Activated naive CD8-positive, alpha-beta T cell treated with anti-CD3 and anti-CD28 coated beads, Interleukin-2, amount 50 U/mL, for 24 hours (primary cell): ENCODE measurements around the gene CETP.

Experiments
- ATAC-seq: fragments of 150-1000 bp; cut with Tn5 transposase; one replicate; pipeline ENCODE4 v1.10.0; 2021
- DNase-seq: peaks from one replicate; pipeline ENCODE4 v3.0.0; 2021
- H3K27ac Mint-ChIP-seq: one replicate; pipeline ENCODE4 v1.8.0; 2021; ENCODE audit warnings: mild to moderate bottlenecking, mixed read lengths
- H3K27me3 Mint-ChIP-seq: one replicate; pipeline ENCODE4 v1.8.0; 2021; ENCODE audit warnings: mixed read lengths
- H3K36me3 Mint-ChIP-seq: one replicate; pipeline ENCODE4 v1.8.0; 2021; ENCODE audit warnings: low read depth, mixed read lengths
- H3K4me1 Mint-ChIP-seq: one replicate; pipeline ENCODE4 v1.8.0; 2021; ENCODE audit warnings: mixed read lengths
- H3K4me3 Mint-ChIP-seq: one replicate; pipeline ENCODE4 v1.8.0; 2021; ENCODE audit warnings: mild to moderate bottlenecking, moderate library complexity, mixed read lengths
- H3K9me3 Mint-ChIP-seq: one replicate; pipeline ENCODE4 v1.8.0; 2021; ENCODE audit warnings: mixed read lengths

The CETP gene

GRCh38 chr16:57016831-57017230, 55.1 kb downstream of the CETP start:
- ATAC-seq (no peak), DNase-seq (no peak)
- Mint-ChIP-seq H3K27me3 (no peaks in the 10 kb centered on the region), H3K36me3 (peaks cover 50% of the 10 kb centered on the region), H3K4me3 (no peak overlapping the region), H3K4me1 (peaks cover 76% of the 10 kb centered on the region), H3K9me3 (no peaks in the 10 kb centered on the region), H3K27ac (peak overlapping the region; percentile 86)

DNA sequence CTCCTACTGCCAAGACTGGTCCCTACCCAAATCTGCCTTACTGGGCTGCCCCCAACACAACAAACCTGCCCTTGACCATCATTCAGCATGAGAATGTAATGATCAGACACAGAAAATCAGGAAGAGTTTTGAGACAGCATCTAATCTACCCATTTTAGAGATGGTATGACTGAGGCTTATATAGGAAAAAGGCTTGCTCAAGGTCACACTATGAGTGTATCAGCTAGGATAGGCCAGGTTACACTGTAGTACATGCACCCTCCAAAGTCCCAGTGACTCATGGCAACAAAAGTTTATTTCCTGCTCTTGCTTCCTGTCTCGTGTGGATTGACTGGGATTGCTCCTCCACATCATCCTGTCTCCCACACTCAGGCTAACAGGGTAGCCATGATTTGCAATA, 55.5 kb downstream of the CETP start:
- H3K4me3 Mint-ChIP-seq: no peak overlapping the region

GRCh38 chr16:57019746-57020145, 58.0 kb downstream of the CETP start:
- H3K9me3 Mint-ChIP-seq: no peaks in the 10 kb centered on the region
- peaks cover 76% of the 10 kb centered on the region for H3K4me1 Mint-ChIP-seq
- ATAC-seq: no peak
- H3K27ac Mint-ChIP-seq: no peak overlapping the region
- no peaks in the 10 kb centered on the region for H3K27me3 Mint-ChIP-seq
- no peak overlapping the region for H3K4me3 Mint-ChIP-seq
- DNase-seq: no peak
- H3K36me3 Mint-ChIP-seq: peaks cover 65% of the 10 kb centered on the region

More for the DNA sequence above, 55.5 kb downstream of the CETP start:
- ATAC-seq: no peak
- no peaks in the 10 kb centered on the region for H3K9me3 Mint-ChIP-seq
- H3K36me3 Mint-ChIP-seq: peaks cover 54% of the 10 kb centered on the region
- peak overlapping the region; percentile 50 for H3K27ac Mint-ChIP-seq
- H3K4me1 Mint-ChIP-seq: peaks cover 76% of the 10 kb centered on the region
- no peaks in the 10 kb centered on the region for H3K27me3 Mint-ChIP-seq
- DNase-seq: no peak

- Mint-ChIP-seq H3K4me3 (no peak overlapping the region), H3K9me3 (no peaks in the 10 kb centered on the region), H3K27ac (no peak overlapping the region), H3K27me3 (no peaks in the 10 kb centered on the region), H3K4me1 (peaks cover 77% of the 10 kb centered on the region), H3K36me3 (peaks cover 70% of the 10 kb centered on the region)
- ATAC-seq (no peak), DNase-seq (no peak)
These were observed 58.9 kb downstream of the CETP start for GRCh38 chr16:57020651-57021050.

- peaks cover 72% of the 10 kb centered on the region for H3K36me3 Mint-ChIP-seq
- no peak overlapping the region for H3K4me3 Mint-ChIP-seq
- H3K4me1 Mint-ChIP-seq: peaks cover 76% of the 10 kb centered on the region
- peak overlapping the region; percentile 34 for H3K27ac Mint-ChIP-seq
- no peak for ATAC-seq
- no peak for DNase-seq
- H3K9me3 Mint-ChIP-seq: no peaks in the 10 kb centered on the region
- no peaks in the 10 kb centered on the region for H3K27me3 Mint-ChIP-seq
These were observed 60.0 kb downstream of the CETP start for GRCh38 chr16:57021757-57022156.

- Mint-ChIP-seq H3K4me3 (peak overlapping the region; percentile 1), H3K27me3 (no peaks in the 10 kb centered on the region), H3K36me3 (peaks cover 74% of the 10 kb centered on the region), H3K4me1 (peaks cover 76% of the 10 kb centered on the region), H3K9me3 (no peaks in the 10 kb centered on the region), H3K27ac (peak overlapping the region; percentile 84)
- ATAC-seq (no peak), DNase-seq (no peak)
These were observed 60.7 kb downstream of the CETP start for GRCh38 chr16:57022445-57022844.

DNA sequence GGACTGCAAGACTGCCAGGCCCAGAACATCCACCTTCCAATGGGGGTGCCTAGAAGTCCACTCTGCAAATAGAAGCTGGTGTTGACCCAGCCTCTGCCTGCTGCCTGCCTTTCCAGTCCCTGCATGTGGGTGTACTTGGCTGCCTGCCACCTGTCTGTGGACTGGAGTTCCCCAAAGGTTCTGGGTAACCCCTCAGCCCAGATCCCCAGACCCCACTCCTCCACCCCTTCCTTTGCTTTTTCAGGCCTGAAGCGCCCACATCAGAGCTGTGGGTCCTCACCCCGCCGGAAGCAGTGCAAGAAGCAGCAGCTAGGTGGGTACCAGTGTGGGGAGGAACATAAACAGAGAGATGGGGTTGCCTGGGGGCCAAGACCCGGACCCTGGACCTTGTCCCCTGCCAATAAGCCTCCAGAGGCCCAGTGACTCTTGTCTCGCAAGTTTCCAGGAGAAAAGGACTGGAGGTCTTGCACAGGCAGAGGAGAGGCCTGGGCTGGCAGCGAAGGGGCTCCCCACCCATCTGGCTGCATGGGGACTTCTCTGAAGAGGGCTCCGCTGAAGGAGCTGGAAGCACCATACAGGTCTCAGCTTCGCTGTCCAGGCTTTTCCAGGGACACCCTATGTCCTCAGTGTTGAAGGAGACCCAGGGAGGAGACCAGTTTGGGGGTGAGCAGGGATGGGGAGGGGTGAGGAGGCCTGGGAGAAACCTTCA, 61.9 kb downstream of the CETP start:
- Mint-ChIP-seq H3K9me3 (no peaks in the 10 kb centered on the region), H3K4me1 (peaks cover 84% of the 10 kb centered on the region), H3K27me3 (no peaks in the 10 kb centered on the region), H3K4me3 (no peak overlapping the region), H3K36me3 (peaks cover 72% of the 10 kb centered on the region), H3K27ac (peak overlapping the region; percentile 84)
- DNase-seq (peak; percentile 82), ATAC-seq (peak; percentile 80)

- H3K4me1 Mint-ChIP-seq: peaks cover 90% of the 10 kb centered on the region
- H3K27me3 Mint-ChIP-seq: no peaks in the 10 kb centered on the region
- no peak overlapping the region for H3K27ac Mint-ChIP-seq
- peaks cover 74% of the 10 kb centered on the region for H3K36me3 Mint-ChIP-seq
- DNase-seq: no peak
- H3K4me3 Mint-ChIP-seq: no peak overlapping the region
- ATAC-seq: no peak
- no peaks in the 10 kb centered on the region for H3K9me3 Mint-ChIP-seq
These were observed 63.3 kb downstream of the CETP start for GRCh38 chr16:57024894-57025680.

DNA sequence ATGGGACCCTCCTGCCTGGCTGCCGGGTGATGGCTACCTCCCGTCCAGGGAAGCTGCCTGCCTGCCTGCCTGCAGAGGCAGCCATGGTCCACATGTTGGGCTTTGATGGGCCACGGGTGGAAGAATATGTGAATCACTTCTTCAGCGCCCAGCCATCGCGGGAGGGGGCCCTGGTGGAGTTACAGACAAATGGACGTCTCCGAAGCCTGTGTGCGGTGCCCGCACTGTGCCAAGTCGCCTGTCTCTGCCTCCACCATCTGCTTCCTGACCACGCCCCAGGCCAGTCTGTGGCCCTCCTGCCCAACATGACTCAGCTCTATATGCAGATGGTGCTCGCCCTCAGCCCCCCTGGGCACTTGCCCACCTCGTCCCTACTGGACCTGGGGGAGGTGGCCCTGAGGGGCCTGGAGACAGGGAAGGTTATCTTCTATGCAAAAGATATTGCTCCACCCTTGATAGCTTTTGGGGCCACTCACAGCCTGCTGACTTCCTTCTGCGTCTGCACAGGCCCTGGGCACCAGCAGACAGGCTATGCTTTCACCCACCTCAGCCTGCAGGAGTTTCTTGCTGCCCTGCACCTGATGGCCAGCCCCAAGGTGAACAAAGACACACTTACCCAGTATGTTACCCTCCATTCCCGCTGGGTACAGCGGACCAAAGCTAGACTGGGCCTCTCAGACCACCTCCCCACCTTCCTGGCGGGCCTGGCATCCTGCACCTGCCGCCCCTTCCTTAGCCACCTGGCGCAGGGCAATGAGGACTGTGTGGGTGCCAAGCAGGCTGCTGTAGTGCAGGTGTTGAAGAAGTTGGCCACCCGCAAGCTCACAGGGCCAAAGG, 64.4 kb downstream of the CETP start:
- Mint-ChIP-seq H3K36me3 (peaks cover 73% of the 10 kb centered on the region), H3K27me3 (no peaks in the 10 kb centered on the region), H3K27ac (no peak overlapping the region), H3K4me1 (peaks cover 90% of the 10 kb centered on the region), H3K9me3 (no peaks in the 10 kb centered on the region), H3K4me3 (no peak overlapping the region)
- DNase-seq (no peak), ATAC-seq (no peak)

- peaks cover 87% of the 10 kb centered on the region for H3K4me1 Mint-ChIP-seq
- DNase-seq (no peak), ATAC-seq (no peak)
- H3K27ac Mint-ChIP-seq: peak overlapping the region; percentile 1
- H3K9me3 Mint-ChIP-seq: no peaks in the 10 kb centered on the region
- H3K27me3 Mint-ChIP-seq: no peaks in the 10 kb centered on the region
- peaks cover 71% of the 10 kb centered on the region for H3K36me3 Mint-ChIP-seq
- H3K4me3 Mint-ChIP-seq: no peak overlapping the region
These were observed 65.0 kb downstream of the CETP start for GRCh38 chr16:57026778-57027062.

GRCh38 chr16:57027067-57027466, 65.3 kb downstream of the CETP start:
- no peak overlapping the region for H3K27ac Mint-ChIP-seq
- no peaks in the 10 kb centered on the region for H3K9me3 Mint-ChIP-seq
- H3K36me3 Mint-ChIP-seq: peaks cover 70% of the 10 kb centered on the region
- H3K4me3 Mint-ChIP-seq: no peak overlapping the region
- no peak for ATAC-seq
- DNase-seq: no peak
- no peaks in the 10 kb centered on the region for H3K27me3 Mint-ChIP-seq
- peaks cover 84% of the 10 kb centered on the region for H3K4me1 Mint-ChIP-seq

GRCh38 chr16:57028086-57028485, 66.3 kb downstream of the CETP start:
- no peak for ATAC-seq

DNA sequence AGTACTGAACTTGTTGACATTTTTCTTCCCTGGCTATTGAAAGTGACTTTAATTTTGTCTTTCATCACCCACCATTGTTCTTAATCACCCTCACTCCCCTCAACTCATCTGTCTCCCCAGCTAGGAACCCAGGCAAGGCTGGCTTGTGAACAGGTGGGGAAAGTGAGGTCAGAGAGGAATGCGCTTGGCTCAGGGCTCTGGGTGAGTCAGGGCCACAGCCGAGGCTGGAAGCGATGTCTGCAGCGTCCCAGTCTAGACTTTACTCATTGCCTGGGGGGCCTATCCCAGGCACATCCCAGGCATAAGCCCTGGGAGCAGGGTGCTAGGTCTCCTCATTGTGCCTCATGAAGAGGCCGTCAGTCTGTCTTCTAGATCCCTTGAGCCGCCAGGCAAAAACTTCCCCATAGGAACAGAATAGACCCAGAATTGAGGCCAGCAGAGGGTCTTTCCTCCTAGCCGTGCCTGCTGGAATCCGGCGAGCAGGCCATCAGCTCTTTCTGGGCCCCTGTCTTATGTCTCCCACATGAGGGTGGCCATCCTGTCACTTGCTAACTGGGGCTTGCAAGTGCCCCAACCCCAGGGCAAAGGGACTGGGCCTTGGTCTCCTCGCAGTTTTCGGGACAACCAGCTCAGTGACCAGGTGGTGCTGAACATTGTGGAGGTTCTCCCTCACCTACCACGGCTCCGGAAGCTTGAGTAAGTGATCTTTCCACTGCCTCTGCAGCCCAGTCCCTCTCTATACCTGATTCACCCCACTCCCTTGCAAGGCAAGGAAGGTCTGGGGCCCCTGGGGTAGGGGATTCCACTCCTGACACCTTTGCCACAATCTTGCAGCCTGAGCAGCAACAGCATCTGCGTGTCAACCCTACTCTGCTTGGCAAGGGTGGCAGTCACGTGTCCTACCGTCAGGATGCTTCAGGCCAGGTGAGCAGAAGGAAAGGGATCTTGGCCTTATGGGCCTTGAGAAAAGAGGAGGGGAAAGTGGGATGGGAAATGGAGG, 67.7 kb downstream of the CETP start:
- Mint-ChIP-seq H3K27ac (peak overlapping the region; percentile 62), H3K27me3 (no peaks in the 10 kb centered on the region), H3K36me3 (peaks cover 65% of the 10 kb centered on the region), H3K4me3 (no peak overlapping the region), H3K9me3 (no peaks in the 10 kb centered on the region), H3K4me1 (peaks cover 73% of the 10 kb centered on the region)
- ATAC-seq (peak; percentile 47), DNase-seq (no peak)

More at GRCh38 chr16:57028086-57028485, 66.3 kb downstream of the CETP start:
- no peaks in the 10 kb centered on the region for H3K9me3 Mint-ChIP-seq
- H3K27me3 Mint-ChIP-seq: no peaks in the 10 kb centered on the region
- no peak for DNase-seq
- H3K27ac Mint-ChIP-seq: no peak overlapping the region
- H3K36me3 Mint-ChIP-seq: peaks cover 63% of the 10 kb centered on the region
- H3K4me3 Mint-ChIP-seq: no peak overlapping the region
- peaks cover 78% of the 10 kb centered on the region for H3K4me1 Mint-ChIP-seq
